Muscle layer of colon (tissue), 2 donors: ENCODE data around the gene XPNPEP3.
A peak's percentile ranks its signal among the peaks of the same experiment; 100 is the strongest.
"Not testable (repeated sequence)": the region's sequence is repeated elsewhere in the genome, so short reads cannot be mapped to it uniquely, and the experiment has no call there.

Experiments used
- H3K27ac ChIP-seq: one replicate; pipeline ENCODE4 v1.7.0; 2013; ENCODE audit warnings: low read depth, mild to moderate bottlenecking, low read length, moderate library complexity
- H3K27me3 ChIP-seq, 2 donors: one replicate each; pipeline ENCODE4 v1.7.0; 2013; ENCODE audit warnings: low read length in 2 of 2, mild to moderate bottlenecking in 2 of 2; ENCODE audit not compliant: insufficient read depth in 2 of 2, control insufficient read depth in 1 of 2
- H3K36me3 ChIP-seq: one replicate; pipeline ENCODE4 v1.7.0; 2013; ENCODE audit warnings: mild to moderate bottlenecking, low read length; ENCODE audit not compliant: insufficient read depth
- H3K4me1 ChIP-seq: one replicate; pipeline ENCODE4 v1.7.0; 2013; ENCODE audit warnings: mild to moderate bottlenecking, low read length; ENCODE audit not compliant: insufficient read depth
- H3K4me3 ChIP-seq, 2 donors: one replicate each; pipeline ENCODE4 v1.7.0; 2013; ENCODE audit warnings: low read length in 2 of 2, low read depth in 1 of 2, mild to moderate bottlenecking in 1 of 2, moderate library complexity in 1 of 2
- H3K9ac ChIP-seq: one replicate; pipeline ENCODE4 v1.7.0; 2013; ENCODE audit warnings: low read length
- H3K9me3 ChIP-seq: one replicate; pipeline ENCODE4 v1.7.0; 2013; ENCODE audit warnings: mild to moderate bottlenecking, low read length
- donor health status: abdominal sarcoma.
- donor health status: Adenocarcinoma of cecum.

Gene XPNPEP3

GRCh38 chr22:40829131-40829530, 27.8 kb upstream of the XPNPEP3 start:
- Histone ChIP-seq H3K27ac (no peak overlapping the region), H3K9ac (no peak overlapping the region), H3K4me3 (no peak overlapping the region), H3K4me1 (no peaks in the 10 kb centered on the region), H3K27me3 (no peaks in the 10 kb centered on the region), H3K9me3 (no peaks in the 10 kb centered on the region), H3K36me3 (peaks cover 49% of the 10 kb centered on the region)

- H3K27me3 ChIP-seq, result no peaks in the 10 kb centered on the region
- H3K27ac ChIP-seq, result no peak overlapping the region
- no peak overlapping the region for H3K9ac ChIP-seq
- H3K9me3 ChIP-seq, result no peaks in the 10 kb centered on the region
- H3K4me1 ChIP-seq, result no peaks in the 10 kb centered on the region
- no peak overlapping the region for H3K4me3 ChIP-seq
- peaks cover 62% of the 10 kb centered on the region for H3K36me3 ChIP-seq
Measured at GRCh38 chr22:40834619-40835018, 22.3 kb upstream of the XPNPEP3 start.

- no peak overlapping the region for H3K27ac ChIP-seq
- H3K4me3 ChIP-seq, result no peak overlapping the region
- H3K36me3 ChIP-seq, result peaks cover 57% of the 10 kb centered on the region
- H3K9ac ChIP-seq, result no peak overlapping the region
- H3K27me3 ChIP-seq, result no peaks in the 10 kb centered on the region
- H3K4me1 ChIP-seq, result peaks cover 4% of the 10 kb centered on the region
- H3K9me3 ChIP-seq, result no peaks in the 10 kb centered on the region
Measured at GRCh38 chr22:40838486-40838885, 18.5 kb upstream of the XPNPEP3 start.

GRCh38 chr22:40844951-40845350, 12.0 kb upstream of the XPNPEP3 start:
- Histone ChIP-seq H3K36me3 (peaks cover 61% of the 10 kb centered on the region), H3K9ac (no peak overlapping the region), H3K27ac (no peak overlapping the region)

GRCh38 chr22:40845816-40846215, 11.1 kb upstream of the XPNPEP3 start:
- H3K4me3 ChIP-seq, H3K4me1 ChIP-seq, H3K27me3 ChIP-seq, H3K9ac ChIP-seq, H3K9me3 ChIP-seq, H3K27ac ChIP-seq: not testable (repeated sequence)
- H3K36me3 ChIP-seq, result peaks cover 60% of the 10 kb centered on the region

More at GRCh38 chr22:40844951-40845350, 12.0 kb upstream of the XPNPEP3 start:
- Histone ChIP-seq H3K27me3 (no peaks in the 10 kb centered on the region), H3K4me1 (peaks cover 4% of the 10 kb centered on the region), H3K9me3 (no peaks in the 10 kb centered on the region), H3K4me3 (no peak overlapping the region)

- peaks cover 53% of the 10 kb centered on the region for H3K4me1 ChIP-seq
- no peak overlapping the region for H3K27ac ChIP-seq
- H3K4me3 ChIP-seq, result no peak overlapping the region
- H3K27me3 ChIP-seq, result no peaks in the 10 kb centered on the region
- H3K36me3 ChIP-seq, result peaks cover 14% of the 10 kb centered on the region
- no peaks in the 10 kb centered on the region for H3K9me3 ChIP-seq
- H3K9ac ChIP-seq, result peak overlapping the region; percentile 6
Measured at GRCh38 chr22:40853333-40853732, 3.6 kb upstream of the XPNPEP3 start.

- Histone ChIP-seq H3K4me3 (no peak overlapping the region), H3K9ac (no peak overlapping the region), H3K9me3 (no peaks in the 10 kb centered on the region), H3K4me1 (peaks cover 53% of the 10 kb centered on the region), H3K27ac (no peak overlapping the region), H3K36me3 (peaks cover 8% of the 10 kb centered on the region), H3K27me3 (no peaks in the 10 kb centered on the region)
Measured at GRCh38 chr22:40853961-40854360, 3.0 kb upstream of the XPNPEP3 start.

- no peaks in the 10 kb centered on the region for H3K9me3 ChIP-seq
- H3K27ac ChIP-seq, result peak overlapping the region; percentile 97
- peaks cover 53% of the 10 kb centered on the region for H3K4me1 ChIP-seq
- H3K4me3 ChIP-seq, result peak overlapping the region; percentile 97 to 99
- H3K9ac ChIP-seq, result peak overlapping the region; percentile 87
- peaks cover 3% of the 10 kb centered on the region for H3K36me3 ChIP-seq
- no peaks in the 10 kb centered on the region for H3K27me3 ChIP-seq
Measured at GRCh38 chr22:40855071-40855978, 1.6 kb upstream of the XPNPEP3 start.

GRCh38 chr22:40855979-40856512, 902 bp upstream of the XPNPEP3 start:
- H3K36me3 ChIP-seq, result peaks cover 3% of the 10 kb centered on the region
- peaks cover 53% of the 10 kb centered on the region for H3K4me1 ChIP-seq
- H3K9ac ChIP-seq, result peak overlapping the region; percentile 87

GRCh38 chr22:40857309-40857855, 434 bp downstream of the XPNPEP3 start:
- Histone ChIP-seq H3K9me3 (no peaks in the 10 kb centered on the region), H3K9ac (peak overlapping the region; percentile 98), H3K4me1 (peaks cover 42% of the 10 kb centered on the region), H3K36me3 (peaks cover 8% of the 10 kb centered on the region), H3K27me3 (no peaks in the 10 kb centered on the region), H3K4me3 (peak overlapping the region; percentile 97 to 99), H3K27ac (peak overlapping the region; percentile 97)

More at GRCh38 chr22:40855979-40856512, 902 bp upstream of the XPNPEP3 start:
- Histone ChIP-seq H3K27ac (peak overlapping the region; percentile 97), H3K4me3 (peak overlapping the region; percentile 97 to 99), H3K27me3 (no peaks in the 10 kb centered on the region), H3K9me3 (no peaks in the 10 kb centered on the region)

GRCh38 chr22:40862013-40862412, 5.1 kb downstream of the XPNPEP3 start, which contains the start of gene DNAJB7:
DNAJB7 (minus strand) TSS chr22:40862113; CDS start chr22:40861994, 119 bp downstream.
- H3K27me3 ChIP-seq, result no peaks in the 10 kb centered on the region
- H3K36me3 ChIP-seq, result peaks cover 8% of the 10 kb centered on the region
- H3K4me1 ChIP-seq, result peaks cover 12% of the 10 kb centered on the region
- no peak within 1 kb of the TSS for H3K27ac ChIP-seq
- no peaks in the 10 kb centered on the region for H3K9me3 ChIP-seq
- H3K4me3 ChIP-seq, result no peak within 1 kb of the TSS
- no peak within 1 kb of the TSS for H3K9ac ChIP-seq
